ENCODE measurements around the gene CWC25. TPM values are rescaled to one million over a fixed set of nuclear protein-coding genes. Genes with fewer than 3 reads are reported as not detected.

The CWC25 gene
- total RNA-seq, 1 donor from 2014 or later = 12.4 TPM

DNA sequence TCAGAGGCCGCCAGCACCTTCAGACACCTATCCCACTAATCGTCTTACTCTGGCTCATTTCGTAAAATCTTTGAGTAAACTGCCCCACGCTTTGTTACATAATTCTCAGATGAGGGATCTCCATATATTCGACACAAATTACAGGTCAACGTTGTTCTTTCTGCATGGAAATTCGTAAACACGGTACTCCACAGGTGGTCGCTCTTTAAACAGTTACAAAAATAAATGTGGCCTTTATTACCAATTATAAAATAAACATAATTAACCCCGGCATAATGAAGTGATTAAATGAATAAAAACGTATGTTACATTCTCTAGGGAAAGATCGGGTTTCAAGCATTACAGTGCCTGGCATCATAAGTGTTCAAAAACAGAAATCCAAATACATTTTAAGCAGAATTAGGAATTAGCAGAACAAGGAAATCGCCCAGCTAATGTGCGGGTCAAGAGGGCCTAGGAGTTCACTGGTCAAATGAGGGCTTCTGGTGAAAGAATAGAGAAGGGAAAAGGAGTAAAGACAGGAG lies 24.8 kb downstream of the CWC25 start:
- TF ChIP-seq EZH2 (IDR thresholded peaks at IDR 0.05; ENCODE audit: insufficient read depth, low read length) = no peak
- TF ChIP-seq, protein P1, sequence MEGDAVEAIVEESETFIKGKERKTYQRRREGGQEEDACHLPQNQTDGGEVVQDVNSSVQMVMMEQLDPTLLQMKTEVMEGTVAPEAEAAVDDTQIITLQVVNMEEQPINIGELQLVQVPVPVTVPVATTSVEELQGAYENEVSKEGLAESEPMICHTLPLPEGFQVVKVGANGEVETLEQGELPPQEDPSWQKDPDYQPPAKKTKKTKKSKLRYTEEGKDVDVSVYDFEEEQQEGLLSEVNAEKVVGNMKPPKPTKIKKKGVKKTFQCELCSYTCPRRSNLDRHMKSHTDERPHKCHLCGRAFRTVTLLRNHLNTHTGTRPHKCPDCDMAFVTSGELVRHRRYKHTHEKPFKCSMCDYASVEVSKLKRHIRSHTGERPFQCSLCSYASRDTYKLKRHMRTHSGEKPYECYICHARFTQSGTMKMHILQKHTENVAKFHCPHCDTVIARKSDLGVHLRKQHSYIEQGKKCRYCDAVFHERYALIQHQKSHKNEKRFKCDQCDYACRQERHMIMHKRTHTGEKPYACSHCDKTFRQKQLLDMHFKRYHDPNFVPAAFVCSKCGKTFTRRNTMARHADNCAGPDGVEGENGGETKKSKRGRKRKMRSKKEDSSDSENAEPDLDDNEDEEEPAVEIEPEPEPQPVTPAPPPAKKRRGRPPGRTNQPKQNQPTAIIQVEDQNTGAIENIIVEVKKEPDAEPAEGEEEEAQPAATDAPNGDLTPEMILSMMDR (IDR thresholded peaks at IDR 0.05; ENCODE audit: insufficient read depth, low read depth, low read length) = no peak
- Histone ChIP-seq H4K20me1 (ENCODE audit: insufficient read depth, low read length) (peaks cover 36% of the 10 kb centered on the region), H2AFZ (ENCODE audit: low read depth, low read length) (no peak overlapping the region), H3K4me3 (ENCODE audit: insufficient read depth, low read depth, low read length) (peak overlapping the region; percentile 69), H3K79me2 (ENCODE audit: insufficient read depth, low read length) (peaks cover 39% of the 10 kb centered on the region), H3K9ac (ENCODE audit: low read length) (peak overlapping the region; percentile 98), H3K4me1 (ENCODE audit: insufficient read depth, low read length) (peaks cover 22% of the 10 kb centered on the region), H3K9me3 (ENCODE audit: insufficient read depth, low read depth, low read length) (no peaks in the 10 kb centered on the region), H3K4me2 (ENCODE audit: low read length) (peak overlapping the region; percentile 83), H3K27me3 (ENCODE audit: insufficient read depth, low read length) (no peaks in the 10 kb centered on the region), H3K36me3 (ENCODE audit: insufficient read depth, low read length) (peaks cover 27% of the 10 kb centered on the region), H3K27ac (ENCODE audit: low read depth, low read length) (no peak overlapping the region)
- FAIRE-seq (no peak), DNase-seq (ENCODE audit: low read depth) (no peak)
- no peaks in the 10 kb centered on the region for H3K27me3 Mint-ChIP-seq (ENCODE audit: low read depth, unreplicated experiment)
- H3K9me3 Mint-ChIP-seq (ENCODE audit: unreplicated experiment) = no peaks in the 10 kb centered on the region
- peaks cover 20% of the 10 kb centered on the region for H3K4me1 Mint-ChIP-seq (ENCODE audit: low read depth, unreplicated experiment)
- H3K27ac Mint-ChIP-seq (ENCODE audit: unreplicated experiment) = peak overlapping the region; percentile 1
- peak overlapping the region; percentile 82 for H3K4me3 Mint-ChIP-seq (ENCODE audit: unreplicated experiment)
- peaks cover 15% of the 10 kb centered on the region for H3K36me3 Mint-ChIP-seq (ENCODE audit: low read depth, unreplicated experiment)

DNA sequence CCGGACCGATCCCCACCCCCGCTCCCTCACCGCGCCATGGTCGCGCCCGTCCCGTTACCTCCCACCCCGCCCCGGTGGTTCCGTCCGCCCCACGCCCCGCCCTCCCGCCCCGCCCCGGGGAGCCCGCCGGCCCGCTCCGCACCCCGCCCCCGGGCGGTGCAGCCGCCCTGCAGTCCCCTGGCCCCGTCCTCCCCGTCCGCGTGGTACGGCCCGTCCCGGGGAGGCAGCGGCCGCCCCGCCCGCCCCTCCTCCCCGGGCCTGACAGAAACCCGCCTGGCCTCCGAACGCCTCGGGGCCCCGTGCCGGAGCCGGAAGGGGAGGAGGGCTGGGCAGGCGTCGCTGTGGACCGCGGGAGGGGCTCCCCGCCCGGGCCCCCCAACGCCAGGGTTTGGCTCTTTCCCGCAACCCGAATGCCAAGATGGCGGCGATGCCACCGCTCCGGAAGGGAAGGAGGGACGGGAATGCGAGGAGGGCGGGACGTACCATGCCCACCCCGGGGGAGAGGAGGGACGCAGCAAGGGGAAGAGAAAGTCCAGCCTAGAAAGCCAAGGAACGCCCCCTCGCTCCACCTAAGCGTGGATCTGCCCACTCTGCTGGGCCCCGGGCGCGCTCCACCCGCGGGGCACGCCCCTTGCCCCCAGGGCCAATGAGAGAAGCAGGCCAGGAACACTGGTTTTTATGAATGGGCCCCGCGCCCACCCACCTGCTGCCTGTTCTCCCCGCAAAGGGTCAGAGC lies 25.5 kb downstream of the CWC25 start, which contains the start of gene PIP4K2B:
PIP4K2B (minus strand) TSS at position 56 of the 736 bp plus-strand sequence. CDS start 132 bp downstream, outside the sequence.
- no peaks in the 10 kb centered on the region for H3K9me3 Mint-ChIP-seq (ENCODE audit: unreplicated experiment)
- H3K27me3 ChIP-seq (ENCODE audit: insufficient read depth, low read length) = no peaks in the 10 kb centered on the region
- peaks cover 27% of the 10 kb centered on the region for H3K36me3 ChIP-seq (ENCODE audit: insufficient read depth, low read length)
- no peak for TF ChIP-seq EZH2 (IDR thresholded peaks at IDR 0.05; ENCODE audit: insufficient read depth, low read length)
- TF ChIP-seq, protein P1 (IDR thresholded peaks at IDR 0.05; ENCODE audit: insufficient read depth, low read depth, low read length) = no peak
- H3K4me3 Mint-ChIP-seq (ENCODE audit: unreplicated experiment) = peak within 1 kb of the TSS; percentile 98
- H3K4me2 ChIP-seq (ENCODE audit: low read length) = peak within 1 kb of the TSS; percentile 97
- H3K27ac ChIP-seq (ENCODE audit: low read depth, low read length) = peak within 1 kb of the TSS; percentile 98
- FAIRE-seq = no peak
- peaks cover 40% of the 10 kb centered on the region for H4K20me1 ChIP-seq (ENCODE audit: insufficient read depth, low read length)
- DNase-seq (ENCODE audit: low read depth) = peak; percentile 98
- H3K4me1 ChIP-seq (ENCODE audit: insufficient read depth, low read length) = peaks cover 22% of the 10 kb centered on the region
- peak within 1 kb of the TSS; percentile 81 for H3K4me3 ChIP-seq (ENCODE audit: insufficient read depth, low read depth, low read length)
- peaks cover 44% of the 10 kb centered on the region for H3K79me2 ChIP-seq (ENCODE audit: insufficient read depth, low read length)
- H3K27me3 Mint-ChIP-seq (ENCODE audit: low read depth, unreplicated experiment) = no peaks in the 10 kb centered on the region
- H3K9me3 ChIP-seq (ENCODE audit: insufficient read depth, low read depth, low read length) = no peaks in the 10 kb centered on the region
- H3K27ac Mint-ChIP-seq (ENCODE audit: unreplicated experiment) = peak within 1 kb of the TSS; percentile 87
- peaks cover 20% of the 10 kb centered on the region for H3K4me1 Mint-ChIP-seq (ENCODE audit: low read depth, unreplicated experiment)
- peak within 1 kb of the TSS; percentile 46 for H2AFZ ChIP-seq (ENCODE audit: low read depth, low read length)
- H3K9ac ChIP-seq (ENCODE audit: low read length) = peak within 1 kb of the TSS; percentile 98
- peaks cover 15% of the 10 kb centered on the region for H3K36me3 Mint-ChIP-seq (ENCODE audit: low read depth, unreplicated experiment)

Measured in astrocyte (in vitro differentiated cells and primary cell).